ENCODE results near the gene BMERB1.

- TF ChIP-seq GATA3 (IDR thresholded peaks at IDR 0.05; ENCODE audit: low read depth, low read length) (no peak), GATA2 (IDR thresholded peaks at IDR 0.05; ENCODE audit: low read depth, low read length) (no peak)
Measured at GRCh38 chr16:15578824-15579223, 144.4 kb downstream of the BMERB1 start.

Measured in SH-SY5Y (cell line).